GM23248 (cell line): ENCODE data around the gene CCL17. TPM values are rescaled to one million over a fixed set of nuclear protein-coding genes. Genes with fewer than 3 reads are reported as not detected.

Experiments used
- DNase-seq: peaks from one replicate; pipeline ENCODE4 v3.0.0-alpha.2; 2015
- H2AFZ ChIP-seq: fragments of 200-600 bp; sonication (generic); 2 replicates; pipeline ENCODE4 v1.6.1; 2016; ENCODE audit warnings: antibody characterized with exemption
- H3F3A ChIP-seq: fragments of 200-600 bp; sonication (generic); 2 replicates; pipeline ENCODE4 v1.6.1; 2016; ENCODE audit warnings: mild to moderate bottlenecking, antibody characterized with exemption, mixed run types; ENCODE audit not compliant: insufficient read depth
- H3K27ac ChIP-seq: fragments of 200-600 bp; sonication (generic); 2 replicates; pipeline ENCODE4 v1.5.1; 2016; ENCODE audit warnings: mild to moderate bottlenecking
- H3K27me3 ChIP-seq: fragments of 200-600 bp; sonication (generic); replicated peaks from 2 replicates; pipeline ENCODE4 v1.6.1; 2016; ENCODE audit warnings: mild to moderate bottlenecking; ENCODE audit not compliant: insufficient read depth
- H3K36me3 ChIP-seq: fragments of 200-600 bp; sonication (generic); 2 replicates; pipeline ENCODE4 v1.6.1; 2016; ENCODE audit warnings: low read depth, mild to moderate bottlenecking
- H3K4me1 ChIP-seq: fragments of 200-600 bp; sonication (generic); 2 replicates; pipeline ENCODE4 v1.6.1; 2016; ENCODE audit warnings: mild to moderate bottlenecking; ENCODE audit not compliant: insufficient read depth
- H3K4me2 ChIP-seq: fragments of 200-600 bp; sonication (generic); one replicate; pipeline ENCODE4 v1.6.1; 2016; ENCODE audit warnings: mild to moderate bottlenecking; ENCODE audit not compliant: unreplicated experiment
- H3K4me3 ChIP-seq: fragments of 200-600 bp; sonication (generic); 2 replicates; pipeline ENCODE4 v1.5.1; 2016; ENCODE audit warnings: mild to moderate bottlenecking
- H3K79me2 ChIP-seq: fragments of 200-600 bp; sonication (generic); 2 replicates; pipeline ENCODE4 v1.6.1; 2016; ENCODE audit warnings: mild to moderate bottlenecking; ENCODE audit not compliant: insufficient read depth
- H3K9ac ChIP-seq: fragments of 200-600 bp; sonication (generic); 2 replicates; pipeline ENCODE4 v1.6.1; 2016; ENCODE audit warnings: mild to moderate bottlenecking
- H3K9me2 ChIP-seq: fragments of 200-600 bp; sonication (generic); 2 replicates; pipeline ENCODE4 v1.6.1; 2016; ENCODE audit warnings: mixed run types, mild to moderate bottlenecking, moderate library complexity; ENCODE audit not compliant: insufficient read depth
- H3K9me3 ChIP-seq: fragments of 200-600 bp; sonication (generic); one replicate; pipeline ENCODE4 v1.6.1; 2017; ENCODE audit warnings: low read depth
- H4K20me1 ChIP-seq: fragments of 200-600 bp; sonication (generic); 2 replicates; pipeline ENCODE4 v1.6.0; 2016; ENCODE audit not compliant: insufficient read depth
- EZH2 ChIP-seq: fragments of 200-600 bp; sonication (generic); IDR thresholded peaks from 2 replicates; pipeline ENCODE4 v1.6.1; 2018; ENCODE audit warnings: antibody characterized with exemption, mild to moderate bottlenecking; ENCODE audit not compliant: insufficient read depth, poor library complexity, severe bottlenecking
- EZH2phosphoT487 ChIP-seq: fragments of 200-600 bp; sonication (generic); IDR thresholded peaks from 2 replicates; pipeline ENCODE4 v1.6.1; 2018; ENCODE audit warnings: antibody characterized with exemption, moderate library complexity, mild to moderate bottlenecking, low read depth; ENCODE audit not compliant: insufficient read depth
- WGBS, 2 experiments: methylation state at CpG; one replicate each; pipeline ENCODE4 v1.1.6; 2015 to 2017; ENCODE audit warnings: low lambda C conversion rate in 2 of 2, low coverage in 1 of 2; ENCODE audit errors: missing lambda C conversion rate in 2 of 2; 5-methylcytosine and 5-hydroxymethylcytosine counted together
- in situ Hi-C: fragments of 300-500 bp; cut with MboI; formaldehyde crosslinking; loops from 2 replicates; pipeline ENCODE4 v1.15.0; 2020
- polyA plus RNA-seq: library from polyadenylated mRNA; unstranded; fragments of >200 nt; fragmentation: Nextera tagmentation; extraction: Ambion mirVana; gene quantifications from 2 replicates; pipeline ENCODE4 v1.2.1, GENCODE V29; 2016
- total RNA-seq: library from RNA; depleted of rRNA; stranded (reverse); fragments of >200 nt; shearing (Covaris generic); gene quantifications from 2 replicates; pipeline ENCODE4 v1.2.3, GENCODE V29; 2014

Gene CCL17
- total and polyA plus RNA-seq, 2 experiments from 2014 or later, result not detected

DNA sequence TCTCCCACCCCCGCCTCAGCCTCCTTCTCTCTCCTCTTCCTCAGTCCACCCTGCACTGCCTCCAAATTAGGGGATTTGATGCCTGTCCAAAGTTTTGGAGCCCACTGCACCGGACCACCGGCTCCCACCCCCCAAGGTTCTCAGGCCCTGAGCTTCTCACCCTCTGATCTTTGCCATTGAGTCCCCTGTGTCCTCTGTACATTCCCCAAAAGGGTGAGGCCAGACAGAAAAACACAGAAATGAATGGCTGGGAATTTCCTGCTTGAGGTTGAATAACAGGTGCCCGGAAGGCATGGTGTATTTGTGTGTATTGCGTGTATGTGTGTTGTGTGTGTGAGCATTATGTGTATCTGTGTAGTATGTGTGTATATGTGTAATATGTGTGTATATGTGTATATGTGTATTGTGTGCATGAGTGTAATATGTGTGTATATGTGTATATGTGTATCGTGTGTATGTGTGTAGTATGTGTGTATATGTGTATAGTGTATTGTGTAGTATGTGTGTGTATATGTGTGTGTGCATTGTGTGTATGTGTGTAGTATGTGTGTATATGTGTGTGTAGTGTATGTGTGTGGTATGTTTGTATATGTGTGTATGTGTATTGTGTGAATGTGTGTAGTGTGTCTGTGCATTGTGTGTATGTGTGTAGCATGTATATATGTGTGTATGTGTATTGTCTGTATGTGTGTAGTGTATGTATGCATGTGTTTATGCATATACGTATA lies 16.0 kb upstream of the CCL17 start:
- Histone ChIP-seq H3K36me3 (no peaks in the 10 kb centered on the region), H3F3A (0 out of 2 replicates have a peak, but pooled peaks cover 4% of the 10 kb centered on the region), H3K4me1 (no peaks in the 10 kb centered on the region), H2AFZ (no peak overlapping the region), H3K4me2 (no peak overlapping the region), H4K20me1 (no peaks in the 10 kb centered on the region), H3K27ac (no peak overlapping the region), H3K9me3 (no peaks in the 10 kb centered on the region), H3K4me3 (no peak overlapping the region), H3K79me2 (no peaks in the 10 kb centered on the region), H3K9ac (no peak overlapping the region), H3K27me3 (peaks cover 23% of the 10 kb centered on the region), H3K9me2 (no peaks in the 10 kb centered on the region)
- in situ Hi-C loops, result no loop called here
- no peak for DNase-seq
- 79 to 92% methylated on average over 7 of the region's 7 CpGs for WGBS, 2 experiments
- TF ChIP-seq EZH2phosphoT487 (no peak), EZH2 (no peak)

GRCh38 chr16:57389087-57389468 lies 15.5 kb upstream of the CCL17 start:
- Histone ChIP-seq H3K9me2 (no peaks in the 10 kb centered on the region), H2AFZ (no peak overlapping the region), H3K4me1 (no peaks in the 10 kb centered on the region), H3K9me3 (no peaks in the 10 kb centered on the region), H3K9ac (no peak overlapping the region), H3F3A (0 out of 2 replicates have a peak, but pooled peaks cover 4% of the 10 kb centered on the region), H3K79me2 (no peaks in the 10 kb centered on the region), H3K4me2 (no peak overlapping the region), H3K27me3 (peaks cover 27% of the 10 kb centered on the region), H3K4me3 (no peak overlapping the region), H4K20me1 (no peaks in the 10 kb centered on the region), H3K27ac (no peak overlapping the region), H3K36me3 (no peaks in the 10 kb centered on the region)
- WGBS, 2 experiments, result 70 to 76% methylated on average over 3 of the region's 3 CpGs
- in situ Hi-C loops, result no loop called here
- DNase-seq, result no peak
- TF ChIP-seq EZH2phosphoT487 (no peak), EZH2 (no peak)

DNA sequence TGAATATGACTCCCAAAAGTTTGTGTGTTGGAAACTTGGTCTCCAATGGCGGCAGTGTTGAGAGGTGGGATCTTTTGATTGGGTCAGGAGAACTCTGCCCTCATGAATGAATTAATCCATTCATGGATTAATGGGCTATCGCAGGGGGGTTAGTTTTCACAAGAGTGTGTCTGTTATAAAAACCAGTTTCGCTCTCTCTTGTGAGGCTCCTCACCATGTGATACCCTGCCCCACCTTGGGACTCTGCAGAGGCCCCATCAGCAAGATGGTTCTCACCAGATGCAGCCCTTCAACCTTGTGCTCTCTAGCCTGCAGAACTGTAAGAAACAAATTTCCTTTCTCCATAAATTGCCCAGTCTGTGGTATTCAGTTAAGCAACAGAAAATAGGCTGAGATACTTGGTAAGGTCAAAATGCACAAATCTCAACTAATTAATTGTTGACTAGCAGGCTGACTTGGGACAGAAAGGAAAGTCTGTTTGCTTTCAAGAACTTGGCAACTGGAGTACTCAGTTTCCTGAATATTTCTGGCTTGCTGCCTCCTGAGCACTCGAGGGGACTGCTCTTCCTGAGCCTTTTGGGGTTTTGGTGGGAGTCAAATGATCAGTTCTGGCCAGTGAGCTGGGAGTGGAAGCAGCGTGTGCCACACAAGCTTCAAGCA lies 13.8 kb upstream of the CCL17 start:
- 48 to 50% methylated on average over 5 of the region's 5 CpGs for WGBS, 2 experiments
- H3F3A ChIP-seq, result 0 out of 2 replicates have a peak, but pooled peaks cover 4% of the 10 kb centered on the region
- no peak overlapping the region for H2AFZ ChIP-seq
- no peak overlapping the region for H3K27ac ChIP-seq
- in situ Hi-C loops, result no loop called here
- no peak overlapping the region for H3K4me2 ChIP-seq
- H3K4me1 ChIP-seq, result no peaks in the 10 kb centered on the region
- no peaks in the 10 kb centered on the region for H3K9me2 ChIP-seq
- no peak overlapping the region for H3K4me3 ChIP-seq
- no peaks in the 10 kb centered on the region for H3K9me3 ChIP-seq
- no peaks in the 10 kb centered on the region for H3K36me3 ChIP-seq
- no peak for DNase-seq
- no peak overlapping the region for H3K9ac ChIP-seq
- no peaks in the 10 kb centered on the region for H3K79me2 ChIP-seq
- TF ChIP-seq EZH2, result no peak
- no peak for TF ChIP-seq EZH2phosphoT487
- H3K27me3 ChIP-seq, result peaks cover 27% of the 10 kb centered on the region
- no peaks in the 10 kb centered on the region for H4K20me1 ChIP-seq

GRCh38 chr16:57391300-57391699 lies 13.3 kb upstream of the CCL17 start:
- peaks cover 27% of the 10 kb centered on the region for H3K27me3 ChIP-seq
- DNase-seq, result no peak
- H3K79me2 ChIP-seq, result no peaks in the 10 kb centered on the region
- H3K4me1 ChIP-seq, result no peaks in the 10 kb centered on the region
- no peaks in the 10 kb centered on the region for H3K9me3 ChIP-seq
- WGBS, 2 experiments, result 67 to 70% methylated on average over 4 of the region's 4 CpGs
- no peak overlapping the region for H3K4me3 ChIP-seq
- no peak overlapping the region for H2AFZ ChIP-seq
- no peak overlapping the region for H3K4me2 ChIP-seq
- no peaks in the 10 kb centered on the region for H3K36me3 ChIP-seq
- TF ChIP-seq EZH2phosphoT487, result no peak
- no peak for TF ChIP-seq EZH2
- no peaks in the 10 kb centered on the region for H4K20me1 ChIP-seq
- H3K9ac ChIP-seq, result no peak overlapping the region
- in situ Hi-C loops, result no loop called here
- 0 out of 2 replicates have a peak, but pooled peaks cover 4% of the 10 kb centered on the region for H3F3A ChIP-seq
- no peaks in the 10 kb centered on the region for H3K9me2 ChIP-seq
- H3K27ac ChIP-seq, result no peak overlapping the region
